HG02884 (cell line): ENCODE measurements around the gene HELZ2.
"Not testable (repeated sequence)": the region's sequence is repeated elsewhere in the genome, so short reads cannot be mapped to it uniquely, and the experiment has no call there.

Experiments used
- ATAC-seq: cut with Tn5 transposase; IDR thresholded peaks from one replicate; pipeline ENCODE4 v1.9.1; 2021; ENCODE audit warnings: mild to moderate bottlenecking, moderate library complexity; ENCODE audit not compliant: unreplicated experiment

Gene HELZ2

DNA sequence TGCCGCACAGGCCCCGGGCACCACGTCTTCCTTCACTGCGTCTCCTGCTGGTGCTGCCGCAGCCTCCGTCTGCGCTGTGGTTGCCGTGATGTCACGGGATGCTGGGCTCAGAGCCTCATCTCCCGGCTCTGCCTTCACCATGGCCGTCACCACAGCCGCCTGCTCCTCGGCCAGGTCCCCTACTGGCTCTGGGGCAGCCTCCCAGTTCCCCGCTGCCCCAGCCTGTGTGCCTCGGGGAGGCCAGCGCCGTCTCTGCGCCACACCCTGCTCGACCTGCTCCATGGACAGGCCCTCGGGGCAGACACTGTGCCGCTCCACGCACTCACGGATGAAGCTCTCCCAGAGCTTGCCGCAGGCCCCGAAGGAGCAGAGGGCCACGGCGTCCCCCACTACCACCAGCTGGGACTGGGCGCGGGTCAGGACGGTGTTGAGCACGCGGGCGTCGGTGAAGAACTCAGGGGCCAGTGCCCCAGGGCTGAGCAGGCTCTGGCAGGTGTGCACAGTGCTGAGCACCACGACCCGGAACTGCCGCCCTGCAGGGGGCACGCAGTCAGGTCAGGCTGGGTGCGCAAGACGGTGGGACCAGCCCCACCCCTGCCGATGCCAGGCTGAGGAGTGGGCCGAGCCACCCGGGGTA is 8.2 kb downstream of the HELZ2 start:
- ATAC-seq: no peak

DNA sequence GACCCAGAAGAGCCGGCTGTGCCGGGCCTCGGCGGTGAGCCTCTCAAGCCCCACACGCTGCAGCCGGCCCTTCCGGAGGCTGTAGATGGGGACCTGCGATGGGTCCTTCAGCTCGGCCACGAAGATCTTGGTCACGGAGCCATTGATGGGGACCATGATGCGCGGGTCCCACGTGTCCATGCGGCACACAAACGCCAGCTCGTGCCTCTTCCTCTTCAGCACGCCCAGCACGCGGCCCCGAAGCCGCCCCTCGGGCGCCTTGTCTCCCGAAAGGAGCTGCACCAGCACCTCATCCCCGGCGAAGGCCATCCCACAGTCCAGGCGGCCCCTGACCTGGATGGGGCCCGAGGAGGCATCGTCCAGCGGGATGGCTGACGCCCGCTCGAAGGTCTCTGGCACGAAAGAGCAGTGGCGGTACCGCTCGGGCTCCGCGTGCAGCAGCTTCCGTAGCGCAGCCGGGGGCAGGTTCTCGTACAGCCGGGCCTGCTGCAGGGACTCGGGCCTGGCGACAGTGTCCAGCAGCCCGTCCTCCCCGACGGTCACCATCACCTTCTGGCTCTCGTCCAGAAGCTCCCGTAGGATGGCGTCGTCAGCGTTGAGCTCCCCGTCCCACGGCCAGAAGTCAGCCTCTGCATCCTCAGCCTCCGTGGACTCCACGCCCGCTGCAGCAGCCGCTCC is 8.9 kb downstream of the HELZ2 start:
- no peak for ATAC-seq

DNA sequence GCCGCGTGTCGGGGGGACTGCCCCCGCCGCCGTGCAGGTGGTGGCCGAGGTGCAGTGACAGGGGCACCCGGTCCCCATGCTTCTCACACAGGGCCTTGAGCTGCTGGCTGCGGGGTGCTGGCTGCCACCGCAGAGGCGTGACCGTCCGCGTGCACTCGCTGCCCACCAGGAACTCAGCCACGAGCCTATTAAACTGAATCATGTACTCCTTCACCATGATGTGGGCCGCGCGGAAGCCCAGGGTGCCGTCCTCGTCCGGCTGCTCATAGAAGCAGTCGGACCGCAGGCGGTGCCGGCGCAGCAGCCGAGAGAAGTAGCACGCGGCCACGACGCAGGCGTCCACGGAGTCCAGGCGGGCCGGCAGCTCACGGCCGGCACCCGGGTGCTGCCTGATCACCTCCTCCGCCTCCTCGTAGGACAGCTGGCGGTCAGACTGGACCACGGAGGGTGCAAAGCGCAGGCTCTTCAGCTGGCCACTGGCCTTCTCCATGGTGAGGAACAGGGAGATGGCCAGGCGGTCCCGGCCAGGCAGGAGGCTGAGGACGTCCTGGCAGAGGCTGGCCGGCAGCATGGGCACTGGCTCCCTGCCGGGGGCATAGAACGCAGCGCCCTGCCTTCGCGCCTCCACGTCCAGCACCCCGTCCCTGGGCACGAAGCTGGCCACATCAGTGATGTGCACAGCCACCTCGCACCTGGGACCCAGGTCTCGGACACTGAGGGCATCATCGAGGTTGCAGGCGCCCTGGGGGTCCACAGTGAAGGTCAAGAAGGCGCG is 9.8 kb downstream of the HELZ2 start:
- no peak for ATAC-seq

DNA sequence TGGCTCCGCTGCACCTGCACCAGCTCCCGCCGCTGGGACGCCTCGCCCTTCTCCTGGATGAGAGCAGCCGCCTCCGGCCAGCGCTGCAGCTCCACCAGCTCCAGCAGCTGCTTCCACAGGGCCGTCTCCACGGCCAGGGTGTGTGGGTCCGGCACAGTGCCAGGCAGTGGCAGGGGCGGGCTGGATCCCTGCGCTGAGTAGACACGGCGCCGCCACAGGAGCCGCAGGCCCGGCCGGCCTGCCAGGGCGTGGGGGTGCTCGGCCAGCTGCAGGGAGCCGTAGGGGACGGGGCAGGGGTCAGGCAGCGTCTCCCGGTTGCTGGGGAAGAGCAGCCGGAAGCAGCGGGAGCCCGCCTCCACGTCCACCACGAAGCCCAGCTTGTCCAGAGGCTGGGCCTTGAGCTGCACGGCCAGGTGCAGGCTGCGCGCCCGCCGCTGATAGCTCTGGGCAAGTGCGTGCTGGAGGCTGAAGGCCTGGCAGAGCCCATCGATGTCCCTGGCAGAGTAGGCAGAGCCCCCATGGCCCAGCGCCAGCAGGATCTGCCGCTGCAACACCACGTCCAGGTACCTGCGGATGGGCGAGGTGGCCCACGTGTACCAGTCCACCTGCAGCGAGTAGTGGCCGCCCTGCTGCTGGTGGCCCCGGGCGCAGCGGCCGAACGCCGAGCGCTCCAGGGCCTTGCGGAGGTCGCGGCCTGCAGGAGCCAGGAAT is 10.7 kb downstream of the HELZ2 start:
- no peak for ATAC-seq

DNA sequence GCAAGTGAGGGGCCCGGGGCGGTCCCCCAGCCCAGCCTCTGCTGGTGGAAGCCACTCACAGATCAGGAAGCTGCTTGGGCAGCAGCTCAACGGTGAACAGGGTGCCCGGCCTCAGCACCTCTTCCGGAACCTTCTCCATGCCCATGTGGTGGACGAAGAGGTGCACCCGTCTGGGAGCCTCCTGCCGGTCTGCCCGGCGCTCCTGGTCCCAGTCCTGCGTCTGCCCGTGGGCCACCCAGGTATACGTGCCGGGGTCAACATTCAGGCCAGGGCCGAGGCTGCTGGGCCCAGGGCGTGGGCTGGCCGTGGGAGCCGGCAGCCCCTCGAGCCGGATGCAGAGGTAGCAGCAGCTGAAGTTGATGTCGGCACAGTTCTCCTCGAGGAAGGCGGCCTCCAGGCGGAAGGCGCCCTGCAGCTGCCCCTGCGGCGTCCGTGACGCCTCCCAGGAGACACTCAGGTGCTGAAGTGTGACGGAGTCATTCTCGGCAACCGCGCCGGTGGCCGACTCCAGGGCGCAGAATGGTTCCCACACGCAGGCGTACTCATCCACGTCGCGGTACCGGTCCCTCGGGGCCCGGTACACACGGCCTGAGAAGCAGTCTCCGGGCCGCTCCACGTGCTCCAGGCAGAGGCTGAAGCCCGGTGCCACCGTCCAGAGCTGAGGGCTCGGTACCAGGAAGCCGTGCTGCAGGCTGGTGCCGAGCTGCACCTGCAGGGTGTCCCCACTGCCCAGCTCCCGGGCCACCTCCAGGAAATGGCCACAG is 11.4 kb downstream of the HELZ2 start:
- no peak for ATAC-seq

DNA sequence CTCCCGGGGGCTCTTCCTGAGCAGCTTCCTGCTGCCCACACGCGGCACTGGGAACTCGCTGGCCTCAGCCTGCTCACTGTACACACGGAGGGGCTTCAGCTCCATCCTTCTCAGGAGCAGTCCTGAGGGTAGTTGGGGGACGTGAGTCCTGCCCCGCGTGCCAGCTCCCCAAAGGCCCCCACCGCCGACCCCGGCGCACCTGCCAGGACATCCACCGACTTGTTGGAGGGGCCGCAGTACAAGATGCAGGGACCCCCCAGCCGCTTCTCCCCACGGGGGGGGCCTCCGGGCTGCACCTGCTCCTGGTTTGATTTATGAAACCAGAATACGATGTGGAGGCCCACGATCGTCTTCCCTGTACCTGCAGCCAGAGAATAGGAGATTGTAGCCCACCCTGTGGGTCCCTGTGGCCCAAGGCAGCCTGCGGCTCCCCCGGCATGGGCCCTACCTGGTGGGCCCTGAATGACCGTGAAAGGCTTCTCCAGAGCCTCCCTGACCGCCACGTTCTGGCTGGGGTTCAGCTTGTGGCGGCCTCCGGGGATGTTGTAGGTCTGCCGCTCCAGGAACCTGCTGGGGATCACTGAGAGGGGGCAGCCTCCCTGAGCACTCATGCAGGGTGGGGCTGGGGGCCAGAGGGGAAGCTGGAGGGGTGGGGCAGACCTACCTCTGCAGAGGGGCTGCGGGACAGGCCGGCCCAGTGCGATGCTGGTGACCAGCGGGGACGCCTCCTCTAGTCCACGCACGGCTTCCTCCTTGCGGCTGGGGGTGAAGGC is 12.2 kb downstream of the HELZ2 start:
- ATAC-seq: no peak

DNA sequence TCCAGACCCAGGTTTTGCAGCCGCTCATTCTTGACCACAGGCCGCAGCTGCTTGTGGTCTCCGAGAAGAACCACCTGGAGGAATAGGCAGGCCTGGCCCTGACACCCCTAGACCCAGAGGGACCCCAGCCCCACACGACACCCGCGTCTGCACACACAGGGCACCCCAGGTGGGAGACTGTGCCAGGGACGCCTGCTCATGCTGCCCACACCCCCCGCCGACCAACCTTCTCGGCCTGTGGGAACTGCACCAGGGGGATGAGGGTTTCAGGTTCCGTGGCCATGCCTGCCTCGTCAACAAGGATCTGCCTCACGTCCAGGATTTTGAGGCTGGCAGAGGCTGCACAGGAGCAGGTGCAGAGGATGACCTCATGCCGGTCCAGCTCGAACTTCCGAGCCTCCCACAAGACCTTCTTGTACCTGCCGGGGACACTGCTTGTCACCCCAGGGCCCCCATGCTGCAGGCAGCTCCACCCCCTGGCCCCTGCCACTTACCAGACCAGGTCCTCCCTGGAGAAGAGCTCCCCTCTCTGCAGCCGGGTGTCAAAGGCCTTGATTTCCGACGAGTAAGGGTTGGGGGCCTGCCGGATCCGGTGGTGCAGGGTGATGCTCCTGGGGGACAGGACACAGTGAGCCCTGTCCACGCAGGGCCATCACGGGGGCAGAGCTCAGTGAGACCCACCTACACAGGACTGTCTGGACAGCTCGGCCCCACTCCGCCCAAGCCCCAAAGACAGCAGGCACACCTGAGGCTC is 13.0 kb downstream of the HELZ2 start:
- ATAC-seq: no peak

DNA sequence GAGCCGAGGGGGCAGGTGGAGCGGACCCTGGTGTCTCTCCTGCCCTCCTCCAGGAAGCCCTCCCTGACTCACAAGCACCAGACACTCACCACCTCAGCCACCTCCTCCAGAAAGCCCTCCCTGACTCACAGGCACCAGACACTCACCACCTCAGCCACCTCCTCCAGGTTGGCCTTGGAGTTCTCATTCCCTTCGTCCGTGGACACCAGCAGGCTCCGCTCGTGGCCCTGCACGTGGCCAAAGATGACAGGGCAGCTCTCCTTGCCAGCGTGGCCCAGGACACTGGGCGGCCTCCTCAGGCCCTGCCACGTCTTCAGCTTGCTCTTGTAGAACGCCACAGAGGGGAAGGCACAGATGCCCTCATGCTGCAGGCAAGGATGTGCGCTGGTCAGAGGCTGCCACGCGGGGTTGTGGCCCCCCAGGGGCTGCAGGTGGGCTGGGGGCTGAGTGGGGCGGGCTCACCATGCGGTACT is 13.7 kb downstream of the HELZ2 start:
- ATAC-seq: no peak

DNA sequence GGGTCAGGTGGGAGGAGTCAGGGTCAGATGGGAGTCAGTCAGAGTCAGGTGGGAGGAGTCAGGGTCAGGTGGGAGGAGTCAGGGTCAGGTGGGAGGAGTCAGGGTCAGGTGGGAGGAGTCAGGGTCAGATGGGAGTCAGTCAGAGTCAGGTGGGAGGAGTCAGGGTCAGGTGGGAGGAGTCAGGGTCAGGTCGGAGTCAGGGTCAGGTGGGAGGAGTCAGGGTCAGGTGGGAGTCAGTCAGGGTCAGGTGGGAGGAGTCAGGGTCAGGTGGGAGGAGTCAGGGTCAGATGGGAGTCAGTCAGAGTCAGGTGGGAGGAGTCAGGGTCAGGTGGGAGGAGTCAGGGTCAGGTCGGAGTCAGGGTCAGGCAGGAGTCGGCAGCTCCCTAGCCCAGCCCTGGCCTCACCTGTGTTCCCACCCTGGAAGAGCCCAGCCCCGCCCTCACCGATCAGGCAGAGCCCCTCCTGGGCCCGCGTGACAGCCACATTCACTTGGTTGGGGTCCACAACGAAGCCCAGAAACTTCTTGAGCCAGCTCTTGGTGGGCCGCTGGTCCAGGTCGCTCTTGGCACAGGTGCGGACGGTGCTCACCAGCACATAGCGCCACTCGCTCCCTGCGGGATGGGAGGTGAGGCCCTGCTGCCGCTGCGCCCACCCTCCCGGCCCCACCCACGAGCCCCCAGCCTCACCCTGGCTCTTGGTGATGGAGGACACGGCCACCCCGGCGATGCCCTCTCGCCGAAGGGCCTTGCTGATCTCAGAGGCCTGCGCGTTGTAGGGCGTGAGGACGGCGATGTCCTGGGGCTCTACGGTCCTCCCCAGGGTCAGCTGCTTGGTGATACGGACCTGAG is 14.3 kb downstream of the HELZ2 start:
- not testable (repeated sequence) for ATAC-seq

DNA sequence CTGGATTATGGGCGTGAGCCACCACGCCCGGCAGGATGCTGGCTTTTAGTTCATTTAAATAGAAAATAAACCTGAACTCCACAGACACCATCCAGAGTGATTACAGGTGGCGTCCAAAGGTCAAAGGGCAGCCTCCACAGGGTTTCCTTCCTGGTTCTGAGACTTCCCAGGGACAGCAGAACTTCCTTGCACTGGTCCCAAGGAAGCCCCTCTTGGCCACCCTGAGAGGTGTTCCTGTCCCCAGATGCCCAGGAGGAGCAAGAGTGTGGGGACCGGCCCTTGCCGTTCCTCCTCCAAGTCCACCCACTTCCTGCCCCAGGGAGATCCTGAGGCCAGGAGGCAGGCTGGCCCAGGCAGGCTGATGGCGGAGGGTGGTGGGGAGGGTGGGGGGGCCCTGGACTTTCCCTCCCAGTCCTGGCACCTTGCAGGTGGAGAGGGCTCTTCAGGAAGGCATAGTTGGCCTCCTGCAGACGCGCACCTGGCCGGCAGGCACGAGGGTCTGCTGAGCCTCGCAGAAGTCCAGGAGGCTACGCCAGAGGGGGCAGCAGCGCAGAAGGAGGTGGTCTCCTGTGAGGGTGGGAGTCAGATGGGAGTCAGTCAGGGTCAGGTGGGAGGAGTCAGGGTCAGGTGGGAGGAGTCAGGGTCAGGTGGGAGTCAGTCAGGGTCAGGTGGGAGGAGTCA is 15.1 kb downstream of the HELZ2 start:
- ATAC-seq: no peak

DNA sequence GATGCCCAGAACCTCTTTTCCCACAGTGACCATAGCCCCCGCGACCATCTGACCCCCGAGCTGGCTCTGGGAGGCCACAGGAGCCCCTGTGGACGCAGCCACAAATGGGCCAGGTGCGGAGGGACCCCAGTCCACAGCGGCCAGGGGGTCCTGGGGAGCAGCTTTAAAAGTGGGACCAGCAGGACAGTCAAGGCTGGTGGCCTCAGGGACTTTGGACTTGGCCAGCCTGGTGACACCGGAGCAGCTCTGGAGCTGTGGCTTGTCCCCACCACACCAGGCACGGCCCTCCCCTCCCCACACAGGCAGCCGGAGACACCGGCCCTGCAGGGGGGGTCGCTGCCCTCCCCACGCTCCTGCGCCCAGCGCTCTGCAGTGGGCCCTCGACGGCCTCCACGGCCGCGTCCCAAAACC is 16.6 kb downstream of the HELZ2 start:
- ATAC-seq: no peak

DNA sequence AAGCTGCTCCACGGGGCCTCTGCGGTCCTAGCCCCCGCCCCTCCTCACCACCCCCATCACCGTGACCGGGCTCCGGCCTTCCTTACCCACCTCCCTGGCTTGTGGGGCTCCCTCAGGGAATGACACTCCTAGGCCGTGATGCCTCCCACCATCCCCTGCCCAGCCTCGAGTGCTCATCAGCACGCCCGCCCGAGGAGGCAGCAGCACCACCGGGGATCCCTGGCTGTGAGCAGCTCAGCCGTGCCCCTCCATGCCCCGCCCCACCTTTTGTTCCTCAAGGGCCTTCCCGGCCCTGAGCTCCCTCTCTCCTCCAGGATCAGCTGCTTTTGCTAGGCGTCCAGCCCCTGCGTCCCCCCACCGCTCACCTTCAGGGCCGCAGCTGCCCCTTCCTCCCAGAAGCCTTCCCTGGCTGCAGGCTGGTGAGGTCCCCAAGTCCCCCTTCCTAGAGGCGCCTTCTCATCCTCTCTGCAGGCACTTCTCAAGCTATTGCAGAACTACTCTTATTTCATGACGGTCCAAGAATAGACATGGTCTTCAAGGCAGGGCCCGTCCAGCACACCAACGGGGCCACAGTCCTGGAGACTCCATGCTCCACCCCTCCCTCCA is 17.1 kb downstream of the HELZ2 start:
- no peak for ATAC-seq

DNA sequence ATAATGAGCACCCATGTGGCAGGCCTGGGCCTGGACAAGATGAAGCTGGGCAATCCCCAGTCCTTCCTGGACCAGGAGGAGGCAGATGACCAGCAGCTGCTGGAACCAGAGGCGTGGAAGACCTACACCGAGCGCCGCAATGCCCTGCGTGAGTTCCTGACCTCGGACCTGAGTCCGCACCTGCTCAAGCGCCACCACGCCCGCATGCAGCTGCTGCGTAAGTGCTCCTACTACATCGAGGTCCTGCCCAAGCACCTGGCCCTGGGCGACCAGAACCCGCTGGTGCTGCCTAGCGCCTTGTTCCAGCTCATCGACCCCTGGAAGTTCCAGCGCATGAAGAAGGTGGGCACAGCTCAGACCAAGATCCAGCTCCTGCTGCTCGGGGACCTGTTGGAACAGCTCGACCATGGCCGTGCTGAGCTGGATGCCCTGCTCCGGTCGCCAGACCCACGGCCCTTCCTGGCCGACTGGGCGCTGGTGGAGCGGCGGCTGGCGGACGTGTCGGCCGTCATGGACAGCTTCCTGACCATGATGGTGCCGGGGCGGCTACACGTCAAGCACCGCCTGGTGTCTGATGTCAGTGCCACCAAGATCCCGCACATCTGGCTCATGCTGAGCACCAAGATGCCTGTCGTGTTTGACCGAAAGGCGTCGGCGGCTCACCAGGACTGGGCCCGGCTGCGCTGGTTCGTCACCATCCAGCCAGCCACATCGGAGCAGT is 18.2 kb downstream of the HELZ2 start:
- no peak for ATAC-seq

DNA sequence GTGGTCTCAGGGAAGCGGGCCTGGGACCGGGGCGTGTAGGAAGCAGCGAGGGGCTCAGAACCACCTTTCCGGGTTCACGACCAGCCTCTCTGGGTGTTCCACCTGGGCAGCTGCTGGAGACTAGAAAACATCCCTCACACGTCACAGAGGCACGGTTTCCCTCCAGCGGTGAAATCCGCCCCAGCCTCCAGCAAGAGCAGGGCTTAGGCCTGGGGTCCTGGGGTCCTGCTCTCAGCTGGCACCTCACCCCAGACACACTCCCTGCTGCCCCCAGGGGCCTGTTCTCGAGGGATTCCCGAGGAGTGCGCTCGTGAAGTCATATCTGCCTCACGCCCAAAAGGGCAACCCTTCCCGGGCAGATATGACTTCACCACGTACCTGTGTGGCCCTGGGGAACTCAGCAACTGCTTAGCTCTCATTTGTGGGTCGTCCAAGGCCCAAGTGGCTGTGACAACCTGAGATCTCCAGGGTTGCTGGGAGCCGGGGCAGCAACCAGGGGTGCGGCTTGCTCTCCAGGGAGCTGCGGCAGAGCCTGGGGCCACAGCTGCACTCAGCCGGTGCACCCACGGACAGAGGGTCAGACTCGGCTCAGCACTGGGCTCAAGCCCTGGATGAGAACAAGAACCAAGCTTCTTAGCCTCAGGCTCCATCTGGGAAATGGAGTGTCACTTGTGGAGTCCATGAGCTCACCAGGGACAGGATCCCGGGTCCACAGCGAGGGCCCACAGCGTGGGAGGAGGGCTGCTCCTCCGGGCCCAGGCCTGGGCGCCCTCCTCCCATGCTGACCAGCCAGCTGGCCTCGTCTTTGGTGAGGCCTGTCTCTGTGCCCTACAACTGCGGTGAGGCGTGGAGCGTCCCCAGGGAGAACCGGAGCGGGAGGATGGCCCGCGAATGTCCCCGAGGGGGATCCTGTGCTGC is 19.4 kb downstream of the HELZ2 start:
- ATAC-seq: no peak

DNA sequence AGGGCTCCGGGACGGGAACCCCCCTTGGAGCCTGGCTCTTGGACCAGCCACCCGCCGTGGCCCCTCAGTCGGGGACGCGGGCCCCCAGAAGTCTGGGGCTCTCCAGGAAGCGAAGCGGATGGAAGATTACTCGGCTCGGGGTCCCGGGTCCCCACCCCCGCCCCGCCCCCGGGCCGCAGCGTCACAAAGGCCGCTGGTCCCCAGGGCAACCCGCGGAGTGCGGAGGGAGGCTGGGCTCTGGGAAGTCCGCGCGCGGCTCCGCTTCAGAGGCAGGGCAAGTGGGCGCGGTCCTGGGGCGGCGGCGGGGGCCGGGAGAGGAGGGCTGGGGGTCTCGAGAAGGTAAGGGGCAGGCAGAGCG is 20.1 kb downstream of the HELZ2 start, which contains the start of gene FNDC11:
Gene FNDC11 (plus strand): TSS at position 227 of the 358 bp plus-strand sequence. CDS start 1,505 bp downstream, outside the sequence.
- peak; percentile 24 for ATAC-seq
